GM12875 (cell line): Measurements from ENCODE around the gene C12orf50.
A peak's percentile ranks its signal among the peaks of the same experiment; 100 is the strongest.
"Not testable (repeated sequence)": the region's sequence is repeated elsewhere in the genome, so short reads cannot be mapped to it uniquely, and the experiment has no call there.

Source experiments
- H3K4me3 ChIP-seq: one replicate; pipeline ENCODE4 v1.5.1; 2011; ENCODE audit warnings: low read depth, low read length, control low read depth
- CTCF ChIP-seq: IDR thresholded peaks from 2 replicates; pipeline ENCODE4 v1.5.1; 2011; ENCODE audit warnings: low read depth, mild to moderate bottlenecking, control low read depth, inconsistent platforms, low read length, moderate library complexity, borderline replicate concordance; ENCODE audit not compliant: insufficient read depth

The C12orf50 gene

GRCh38 chr12:88052686-88053085 is 23.5 kb upstream of the C12orf50 start:
- peak; percentile 39; the same call in 1 of the 2 replicates for TF ChIP-seq CTCF
- no peak overlapping the region for H3K4me3 ChIP-seq

GRCh38 chr12:88044035-88044434 is 14.8 kb upstream of the C12orf50 start:
- no peak for TF ChIP-seq CTCF

GRCh38 chr12:88037770-88038169 is 8.6 kb upstream of the C12orf50 start:
- no peak for TF ChIP-seq CTCF

More at GRCh38 chr12:88044035-88044434, 14.8 kb upstream of the C12orf50 start:
- H3K4me3 ChIP-seq = no peak overlapping the region

GRCh38 chr12:88036353-88036965 is 7.3 kb upstream of the C12orf50 start:
- no peak for TF ChIP-seq CTCF
- peak overlapping the region; percentile 93 for H3K4me3 ChIP-seq

More at GRCh38 chr12:88037770-88038169, 8.6 kb upstream of the C12orf50 start:
- no peak overlapping the region for H3K4me3 ChIP-seq

GRCh38 chr12:88035907-88036289 is 6.7 kb upstream of the C12orf50 start:
- peak overlapping the region; percentile 93 for H3K4me3 ChIP-seq
- no peak for TF ChIP-seq CTCF

- no peak for TF ChIP-seq CTCF
These were observed 6.2 kb upstream of the C12orf50 start for GRCh38 chr12:88035271-88035906.

GRCh38 chr12:88031161-88031560 is 2.0 kb upstream of the C12orf50 start:
- H3K4me3 ChIP-seq = not testable (repeated sequence)

More at GRCh38 chr12:88035271-88035906, 6.2 kb upstream of the C12orf50 start:
- peak overlapping the region; percentile 93 for H3K4me3 ChIP-seq
